Measurements from ENCODE around the gene PCDHA2.
"Not testable (repeated sequence)": the region's sequence is repeated elsewhere in the genome, so short reads cannot be mapped to it uniquely, and the experiment has no call there.

The PCDHA2 gene

DNA sequence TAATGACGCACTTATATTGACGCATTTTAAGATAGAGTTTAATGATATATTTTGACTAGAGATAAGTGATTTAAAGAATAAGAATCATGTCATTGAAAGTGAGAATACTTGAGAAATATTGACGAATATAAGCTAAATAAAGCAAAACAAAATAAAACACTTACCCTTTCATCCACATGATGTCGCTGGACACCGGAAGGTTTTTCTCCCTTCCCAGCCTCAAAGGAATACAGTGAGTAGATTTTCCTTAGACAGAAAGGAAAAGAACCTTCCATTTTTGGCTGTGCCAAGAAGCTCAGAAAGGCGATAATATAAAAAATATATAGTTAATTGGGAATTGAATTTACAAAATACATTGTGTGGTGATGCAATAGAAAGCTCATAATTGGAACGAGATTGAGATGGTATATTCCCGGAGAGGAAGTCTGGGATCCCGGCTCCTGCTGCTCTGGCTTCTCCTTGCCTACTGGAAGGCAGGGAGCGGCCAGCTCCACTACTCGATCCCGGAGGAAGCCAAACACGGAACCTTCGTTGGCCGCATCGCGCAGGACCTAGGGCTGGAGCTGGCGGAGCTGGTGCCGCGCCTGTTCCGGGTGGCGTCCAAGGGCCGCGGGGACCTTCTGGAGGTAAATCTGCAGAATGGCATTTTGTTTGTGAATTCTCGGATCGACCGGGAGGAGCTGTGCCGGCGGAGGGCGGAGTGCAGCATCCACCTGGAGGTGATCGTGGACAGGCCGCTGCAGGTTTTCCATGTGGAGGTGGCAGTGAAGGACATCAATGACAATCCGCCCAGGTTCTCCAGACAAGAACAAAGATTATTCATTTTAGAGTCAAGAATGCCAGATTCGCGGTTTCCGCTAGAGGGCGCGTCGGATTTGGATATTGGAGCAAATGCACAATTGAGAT lies 27.0 kb downstream of the PCDHA2 start, which contains the start of gene PCDHA5:
Gene PCDHA5, plus strand, starts transcription at position 239 of the 906 bp plus-strand sequence.
- no peak for DNase-seq

DNA sequence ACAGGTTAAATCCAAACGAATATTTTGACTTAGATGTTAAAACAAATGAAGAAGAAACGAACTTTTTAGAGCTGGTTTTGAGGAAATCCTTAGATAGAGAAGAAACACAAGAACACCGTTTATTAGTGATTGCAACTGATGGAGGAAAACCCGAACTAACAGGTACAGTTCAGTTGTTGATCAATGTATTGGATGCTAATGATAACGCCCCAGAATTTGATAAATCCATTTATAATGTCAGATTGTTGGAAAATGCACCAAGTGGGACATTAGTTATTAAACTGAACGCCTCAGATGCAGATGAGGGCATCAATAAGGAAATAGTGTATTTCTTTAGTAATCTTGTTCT lies 27.6 kb downstream of the PCDHA2 start:
- no peak for DNase-seq

DNA sequence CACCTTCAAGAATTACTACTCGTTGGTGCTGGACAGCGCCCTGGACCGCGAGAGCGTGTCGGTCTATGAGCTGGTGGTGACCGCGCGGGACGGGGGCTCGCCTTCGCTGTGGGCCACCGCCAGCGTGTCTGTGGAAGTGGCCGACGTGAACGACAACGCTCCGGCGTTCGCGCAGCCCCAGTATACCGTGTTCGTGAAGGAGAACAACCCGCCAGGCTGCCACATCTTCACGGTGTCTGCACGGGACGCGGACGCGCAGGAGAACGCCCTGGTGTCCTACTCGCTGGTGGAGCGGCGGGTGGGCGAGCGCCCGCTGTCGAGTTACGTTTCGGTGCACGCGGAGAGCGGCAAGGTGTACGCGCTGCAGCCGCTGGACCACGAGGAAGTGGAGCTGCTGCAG lies 28.3 kb downstream of the PCDHA2 start:
- not testable (repeated sequence) for DNase-seq

DNA sequence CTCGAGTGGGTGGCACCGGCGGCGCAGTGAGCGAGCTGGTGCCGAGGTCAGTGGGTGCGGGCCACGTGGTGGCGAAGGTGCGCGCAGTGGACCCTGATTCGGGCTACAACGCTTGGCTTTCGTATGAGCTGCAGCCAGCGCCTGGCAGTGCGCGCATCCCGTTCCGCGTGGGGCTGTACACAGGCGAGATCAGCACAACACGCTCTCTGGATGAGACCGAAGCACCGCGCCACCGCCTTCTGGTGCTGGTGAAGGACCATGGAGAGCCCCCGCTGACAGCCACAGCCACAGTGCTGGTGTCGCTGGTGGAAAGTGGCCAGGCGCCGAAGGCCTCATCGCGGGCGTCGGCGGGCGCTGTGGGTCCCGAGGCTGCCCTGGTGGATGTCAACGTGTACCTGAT lies 28.8 kb downstream of the PCDHA2 start:
- no peak for DNase-seq

GRCh38 chr5:140827704-140828361 lies 33.2 kb downstream of the PCDHA2 start, which contains the start of gene PCDHA6:
PCDHA6 (plus strand) TSS chr5:140827960; CDS start chr5:140828092, 132 bp downstream.
- no peak for DNase-seq

DNA sequence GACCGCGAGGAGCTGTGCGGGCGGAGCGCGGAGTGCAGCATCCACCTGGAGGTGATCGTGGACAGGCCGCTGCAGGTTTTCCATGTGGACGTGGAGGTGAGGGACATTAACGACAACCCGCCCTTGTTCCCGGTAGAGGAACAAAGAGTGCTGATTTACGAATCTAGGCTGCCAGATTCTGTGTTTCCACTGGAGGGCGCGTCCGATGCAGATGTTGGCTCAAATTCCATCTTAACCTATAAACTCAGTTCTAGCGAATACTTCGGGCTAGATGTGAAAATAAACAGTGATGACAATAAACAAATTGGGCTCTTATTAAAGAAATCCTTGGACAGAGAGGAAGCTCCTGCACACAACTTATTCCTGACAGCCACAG lies 33.7 kb downstream of the PCDHA2 start:
- DNase-seq = no peak

DNA sequence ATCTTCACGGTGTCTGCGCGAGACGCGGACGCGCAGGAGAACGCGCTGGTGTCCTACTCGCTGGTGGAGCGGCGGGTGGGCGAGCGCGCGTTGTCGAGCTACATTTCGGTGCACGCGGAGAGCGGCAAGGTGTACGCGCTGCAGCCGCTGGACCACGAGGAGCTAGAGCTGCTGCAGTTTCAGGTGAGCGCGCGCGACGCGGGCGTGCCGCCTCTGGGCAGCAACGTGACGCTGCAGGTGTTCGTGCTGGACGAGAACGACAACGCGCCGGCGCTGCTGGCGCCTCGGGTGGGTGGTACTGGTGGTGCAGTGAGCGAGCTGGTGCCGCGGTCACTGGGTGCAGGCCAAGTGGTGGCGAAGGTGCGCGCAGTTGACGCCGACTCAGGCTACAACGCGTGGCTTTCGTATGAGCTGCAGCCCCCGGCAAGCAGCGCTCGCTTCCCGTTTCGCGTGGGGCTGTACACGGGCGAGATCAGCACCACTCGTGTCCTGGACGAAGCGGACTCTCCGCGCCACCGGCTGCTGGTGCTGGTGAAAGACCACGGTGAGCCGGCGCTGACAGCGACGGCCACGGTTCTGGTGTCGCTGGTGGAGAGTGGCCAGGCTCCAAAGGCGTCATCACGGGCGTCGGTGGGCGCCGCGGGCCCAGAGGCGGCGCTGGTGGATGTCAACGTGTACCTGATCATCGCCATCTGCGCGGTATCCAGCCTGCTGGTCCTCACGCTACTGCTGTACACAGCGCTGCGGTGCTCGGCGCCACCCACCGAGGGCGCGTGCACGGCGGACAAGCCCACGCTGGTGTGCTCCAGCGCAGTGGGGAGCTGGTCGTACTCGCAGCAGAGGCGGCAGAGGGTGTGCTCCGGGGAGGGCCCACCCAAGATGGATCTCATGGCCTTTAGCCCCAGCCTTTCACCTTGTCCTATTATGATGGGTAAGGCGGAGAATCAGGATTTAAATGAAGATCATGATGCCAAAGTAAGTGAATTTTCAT lies 35.2 kb downstream of the PCDHA2 start:
- not testable (repeated sequence) for DNase-seq

DNA sequence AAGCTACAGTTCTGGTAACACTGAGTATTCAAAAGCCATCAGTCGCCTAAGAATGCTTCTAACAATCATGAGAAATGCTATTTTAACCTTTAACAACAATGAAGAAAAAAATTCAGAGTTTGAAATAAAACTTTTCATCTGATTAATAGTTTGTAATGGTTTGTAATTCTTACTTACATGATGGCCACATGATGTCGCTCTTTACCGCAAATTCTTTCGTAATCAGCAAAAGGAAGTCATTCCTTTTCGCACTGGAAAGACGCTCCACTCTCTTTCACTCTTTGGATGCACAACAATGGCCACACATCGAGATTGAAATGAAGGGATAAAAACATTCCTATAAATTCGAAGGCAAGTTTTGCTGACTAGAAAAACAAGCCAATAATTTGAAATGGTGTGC lies 39.3 kb downstream of the PCDHA2 start, which contains the start of gene PCDHA7:
Gene PCDHA7, plus strand, starts transcription at position 277 of the 400 bp plus-strand sequence. Its CDS starts 115 bp downstream, at position 392.
- no peak for DNase-seq

- DNase-seq = not testable (repeated sequence)
These were observed 39.9 kb downstream of the PCDHA2 start for GRCh38 chr5:140834439-140835008.

DNA sequence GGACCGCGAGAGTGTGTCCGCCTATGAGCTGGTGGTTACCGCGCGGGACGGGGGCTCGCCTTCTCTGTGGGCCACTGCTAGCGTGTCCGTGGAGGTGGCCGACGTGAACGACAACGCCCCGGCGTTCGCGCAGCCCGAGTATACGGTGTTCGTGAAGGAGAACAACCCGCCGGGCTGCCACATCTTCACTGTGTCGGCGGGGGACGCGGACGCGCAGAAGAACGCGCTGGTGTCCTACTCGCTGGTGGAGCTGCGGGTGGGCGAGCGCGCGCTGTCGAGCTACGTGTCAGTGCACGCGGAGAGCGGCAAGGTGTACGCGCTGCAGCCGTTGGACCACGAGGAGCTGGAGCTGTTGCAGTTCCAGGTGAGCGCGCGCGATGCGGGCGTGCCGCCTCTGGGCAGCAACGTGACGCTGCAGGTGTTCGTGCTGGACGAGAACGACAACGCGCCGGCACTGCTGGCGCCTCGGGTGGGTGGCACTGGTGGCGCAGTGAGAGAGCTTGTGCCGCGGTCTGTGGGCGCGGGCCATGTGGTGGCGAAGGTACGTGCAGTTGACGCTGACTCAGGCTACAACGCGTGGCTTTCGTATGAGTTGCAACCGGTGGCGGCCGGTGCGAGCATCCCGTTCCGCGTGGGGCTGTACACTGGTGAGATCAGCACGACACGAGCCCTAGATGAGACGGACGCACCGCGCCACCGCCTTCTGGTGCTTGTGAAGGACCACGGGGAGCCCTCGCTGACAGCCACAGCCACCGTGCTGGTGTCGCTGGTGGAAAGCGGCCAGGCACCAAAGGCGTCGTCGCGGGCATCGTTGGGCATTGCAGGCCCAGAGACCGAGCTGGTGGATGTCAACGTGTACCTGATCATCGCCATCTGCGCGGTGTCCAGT lies 41.2 kb downstream of the PCDHA2 start:
- no peak for DNase-seq

DNA sequence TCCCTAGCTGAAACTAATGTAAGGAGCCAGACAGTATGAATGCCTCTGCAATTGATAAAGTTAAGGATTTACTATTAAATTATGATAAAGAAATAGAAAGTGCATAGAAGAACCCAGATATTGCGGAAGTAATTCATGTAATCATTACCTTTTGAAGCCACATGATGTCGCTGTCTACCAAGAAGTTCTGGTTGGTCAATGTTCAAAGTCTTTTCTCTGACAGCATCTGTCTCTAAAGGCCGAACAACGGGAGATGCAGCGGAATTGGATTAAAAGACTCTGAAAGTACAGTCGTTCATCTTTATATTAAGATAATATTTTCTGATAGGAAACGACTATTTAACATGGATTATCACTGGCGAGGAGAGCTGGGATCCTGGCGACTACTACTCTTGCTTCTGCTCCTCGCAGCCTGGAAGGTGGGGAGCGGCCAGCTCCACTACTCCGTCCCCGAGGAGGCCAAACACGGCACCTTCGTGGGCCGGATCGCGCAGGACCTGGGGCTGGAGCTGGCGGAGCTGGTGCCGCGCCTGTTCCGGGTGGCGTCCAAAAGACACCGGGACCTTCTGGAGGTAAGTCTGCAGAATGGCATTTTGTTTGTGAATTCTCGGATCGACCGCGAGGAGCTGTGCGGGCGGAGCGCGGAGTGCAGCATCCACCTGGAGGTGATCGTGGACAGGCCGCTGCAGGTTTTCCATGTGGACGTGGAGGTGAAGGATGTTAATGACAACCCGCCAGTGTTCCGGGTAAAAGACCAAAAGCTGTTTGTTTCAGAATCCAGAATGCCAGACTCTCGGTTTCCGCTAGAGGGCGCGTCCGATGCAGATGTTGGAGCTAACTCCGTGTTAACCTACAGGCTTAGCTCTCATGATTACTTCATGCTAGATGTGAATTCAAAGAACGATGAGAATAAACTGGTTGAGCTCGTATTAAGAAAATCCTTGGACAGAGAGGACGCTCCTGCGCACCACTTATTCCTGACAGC lies 46.6 kb downstream of the PCDHA2 start, which contains the start of gene PCDHA8:
Gene PCDHA8, plus strand, starts transcription at position 210 of the 985 bp plus-strand sequence. Its CDS starts 135 bp downstream, at position 345.
- DNase-seq = no peak

DNA sequence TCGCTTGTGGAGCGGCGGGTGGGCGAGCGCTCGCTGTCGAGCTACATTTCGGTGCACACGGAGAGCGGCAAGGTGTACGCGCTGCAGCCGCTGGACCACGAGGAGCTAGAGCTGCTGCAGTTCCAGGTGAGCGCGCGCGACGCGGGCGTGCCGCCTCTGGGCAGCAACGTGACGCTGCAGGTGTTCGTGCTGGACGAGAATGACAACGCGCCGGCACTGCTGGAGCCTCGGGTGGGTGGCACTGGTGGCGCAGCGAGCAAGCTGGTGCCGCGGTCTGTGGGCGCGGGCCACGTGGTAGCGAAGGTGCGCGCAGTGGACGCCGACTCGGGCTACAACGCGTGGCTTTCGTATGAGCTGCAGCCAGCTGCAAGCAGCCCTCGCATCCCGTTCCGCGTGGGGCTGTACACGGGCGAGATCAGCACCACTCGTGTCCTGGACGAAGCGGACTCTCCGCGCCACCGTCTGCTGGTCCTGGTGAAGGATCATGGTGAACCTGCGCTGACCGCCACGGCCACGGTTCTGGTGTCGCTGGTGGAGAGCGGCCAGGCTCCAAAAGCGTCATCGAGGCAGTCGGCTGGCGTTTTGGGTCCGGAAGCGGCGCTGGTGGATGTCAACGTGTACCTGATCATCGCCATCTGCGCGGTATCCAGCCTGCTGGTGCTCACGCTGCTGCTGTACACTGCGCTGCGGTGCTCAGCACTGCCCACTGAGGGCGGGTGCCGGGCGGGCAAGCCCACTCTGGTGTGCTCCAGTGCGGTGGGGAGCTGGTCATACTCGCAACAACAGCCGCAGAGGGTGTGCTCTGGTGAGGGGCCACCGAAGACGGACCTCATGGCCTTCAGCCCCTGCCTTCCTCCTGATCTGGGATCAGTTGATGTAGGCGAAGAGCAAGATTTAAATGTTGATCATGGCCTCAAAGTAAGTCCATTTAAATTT lies 48.4 kb downstream of the PCDHA2 start:
- DNase-seq = no peak
